NCI-H1105 (cell line): Measurements from ENCODE around the gene VANGL1.

Experiments used
- DNase-seq: peaks from one replicate; lab custom pipeline; 2025; lab: John Stamatoyannopoulos, UW

VANGL1 gene

GRCh38 chr1:115705085-115705951 lies 63.5 kb downstream of the VANGL1 start:
- no peak for DNase-seq

GRCh38 chr1:115705963-115706362 lies 64.2 kb downstream of the VANGL1 start:
- DNase-seq, result no peak

- peak; percentile 30 for DNase-seq
Observed at GRCh38 chr1:115706587-115707425, 65.0 kb downstream of the VANGL1 start.

- no peak for DNase-seq
Observed at GRCh38 chr1:115710859-115711624, 69.3 kb downstream of the VANGL1 start.

- no peak for DNase-seq
Observed at GRCh38 chr1:115712911-115713609, 71.3 kb downstream of the VANGL1 start.

GRCh38 chr1:115713906-115714305 lies 72.1 kb downstream of the VANGL1 start:
- DNase-seq, result no peak

GRCh38 chr1:115714572-115715141 lies 72.9 kb downstream of the VANGL1 start:
- peak; percentile 60 for DNase-seq

- DNase-seq, result peak; percentile 34
Observed at GRCh38 chr1:115717541-115717940, 75.8 kb downstream of the VANGL1 start.

GRCh38 chr1:115718011-115718754 lies 76.4 kb downstream of the VANGL1 start:
- DNase-seq, result no peak

- no peak for DNase-seq
Observed at GRCh38 chr1:115719285-115719684, 77.5 kb downstream of the VANGL1 start.

GRCh38 chr1:115722221-115722620 lies 80.5 kb downstream of the VANGL1 start:
- no peak for DNase-seq

- no peak for DNase-seq
Observed at GRCh38 chr1:115723756-115724155, 82.0 kb downstream of the VANGL1 start.

GRCh38 chr1:115725600-115725999 lies 83.8 kb downstream of the VANGL1 start:
- DNase-seq, result no peak

GRCh38 chr1:115726161-115726560 lies 84.4 kb downstream of the VANGL1 start:
- DNase-seq, result no peak

GRCh38 chr1:115726570-115726969 lies 84.8 kb downstream of the VANGL1 start:
- no peak for DNase-seq

GRCh38 chr1:115727706-115728249 lies 86.0 kb downstream of the VANGL1 start:
- DNase-seq, result no peak

GRCh38 chr1:115728341-115728740 lies 86.6 kb downstream of the VANGL1 start:
- no peak for DNase-seq

- no peak for DNase-seq
Observed at GRCh38 chr1:115729756-115730155, 88.0 kb downstream of the VANGL1 start.

GRCh38 chr1:115732316-115732715 lies 90.5 kb downstream of the VANGL1 start:
- no peak for DNase-seq

- no peak for DNase-seq
Observed at GRCh38 chr1:115740811-115741210, 99.0 kb downstream of the VANGL1 start.
